ENCODE results near the gene LIME1. TPM values are rescaled to one million over a fixed set of nuclear protein-coding genes. Genes with fewer than 3 reads are reported as not detected.
A peak's percentile ranks its signal among the peaks of the same experiment; 100 is the strongest.

The LIME1 gene
- total RNA-seq, 2 experiments from 2014 or later = 7.3 to 10.2 TPM

DNA sequence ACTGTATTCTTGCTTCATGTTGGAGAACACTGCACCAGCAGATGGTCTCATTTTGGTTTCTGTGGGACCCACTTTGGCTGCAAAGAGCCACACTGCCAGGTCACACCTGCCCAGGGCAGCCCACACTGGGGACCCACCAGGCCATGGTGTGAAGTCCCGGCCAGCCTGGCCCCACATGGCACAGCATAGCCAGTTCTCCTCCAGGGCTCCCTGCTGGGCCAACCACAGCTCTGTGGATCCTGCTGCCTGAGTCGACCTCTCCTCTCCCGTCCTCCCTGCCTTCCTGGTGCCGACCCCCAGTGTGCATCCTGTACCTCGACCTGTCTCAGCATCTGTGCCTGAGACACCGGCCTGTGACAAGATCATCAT is 31.7 kb upstream of the LIME1 start:
- DNase-seq (no peak), ATAC-seq (no peak)
- Mint-ChIP-seq H3K27ac (peak overlapping the region; percentile 35), H3K27me3 (no peaks in the 10 kb centered on the region), H3K4me3 (no peak overlapping the region), H3K9me3 (ENCODE audit: low read depth) (no peaks in the 10 kb centered on the region), H3K36me3 (ENCODE audit: low read depth) (peaks cover 31% of the 10 kb centered on the region), H3K4me1 (peaks cover 27% of the 10 kb centered on the region)
- CTCF ChIA-PET = no interaction called here
- POLR2A ChIA-PET = no interaction called here
- intact Hi-C loops (cut with DNase I, micrococcal nuclease) = loop anchor here in 1 of 2 experiments (5.0 kb wide), 3 partner anchors 38 to 93 kb away; no protein-coding TSS in a partner anchor

DNA sequence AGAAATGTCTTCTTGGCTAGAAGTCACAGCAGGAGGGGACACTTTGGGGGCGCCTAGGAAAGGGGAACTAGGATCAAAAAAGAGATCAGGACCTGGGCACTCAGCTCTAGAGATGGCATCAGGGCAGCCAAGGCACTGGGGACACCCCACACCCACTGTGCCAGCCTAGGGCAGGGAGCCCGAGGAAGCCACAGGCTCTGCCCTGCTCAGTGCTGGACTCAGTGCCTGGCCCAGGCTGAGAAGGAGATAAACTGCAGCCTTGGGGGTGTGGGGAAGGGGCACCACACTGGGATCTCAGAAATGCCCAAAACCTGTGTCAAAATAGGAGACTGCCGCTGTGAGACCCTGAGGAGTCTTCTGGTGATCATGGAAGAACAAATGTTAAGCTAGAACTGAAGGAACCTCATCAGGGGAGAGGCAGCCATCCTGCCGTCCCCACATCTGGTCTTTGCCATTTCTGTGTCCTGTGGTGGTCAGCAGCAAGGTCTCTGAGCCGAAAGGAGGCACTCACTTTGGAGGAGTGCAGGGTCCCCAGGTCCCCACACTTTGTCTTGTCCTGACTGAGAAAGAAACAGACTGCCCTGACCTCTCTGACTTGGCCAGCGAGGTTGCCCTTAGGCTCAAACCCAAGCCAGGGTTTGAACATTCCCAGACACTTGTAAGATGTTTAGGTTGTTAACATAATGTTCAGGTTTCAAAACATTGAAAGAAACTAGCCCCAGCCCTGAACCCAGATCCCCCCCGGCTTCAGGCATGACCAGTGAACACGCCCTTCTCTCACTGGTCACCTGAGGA is 31.0 kb upstream of the LIME1 start:
- CTCF ChIA-PET = interaction anchor here (1.3 kb wide), 1 partner anchor 63 kb away, joined by 7 read pairs; no protein-coding TSS in a partner anchor

GRCh38 chr20:63706027-63706695 is 30.3 kb upstream of the LIME1 start:
- intact Hi-C loops (cut with DNase I, micrococcal nuclease) = loop anchor here (2.0 to 5.0 kb wide), 9 partner anchors 23 to 351 kb away; partner anchors contain the start of genes PRPF6 (in 1 of the 2), TPD52L2 (in 1 of the 2) and UCKL1 (in 1 of the 2)
- Mint-ChIP-seq H3K9me3 (ENCODE audit: low read depth) (no peaks in the 10 kb centered on the region), H3K27ac (peak overlapping the region; percentile 90), H3K27me3 (no peaks in the 10 kb centered on the region), H3K4me3 (peak overlapping the region; percentile 95), H3K36me3 (ENCODE audit: low read depth) (peaks cover 41% of the 10 kb centered on the region), H3K4me1 (peaks cover 35% of the 10 kb centered on the region)
- ATAC-seq (no peak), DNase-seq (no peak)
- CTCF ChIA-PET = interaction anchor here (0.8 to 2.9 kb wide), 4 partner anchors 21 to 156 kb away, joined by 3 to 14 read pairs (median 5); partner anchors contain the start of gene LIME1
- POLR2A ChIA-PET = no interaction called here

More for the DNA sequence above, 31.0 kb upstream of the LIME1 start:
- intact Hi-C loops (cut with DNase I, micrococcal nuclease) = loop anchor here (2.0 to 5.0 kb wide), 9 partner anchors 23 to 351 kb away; partner anchors contain the start of genes PRPF6 (in 1 of the 2), TPD52L2 (in 1 of the 2) and UCKL1 (in 1 of the 2)
- Mint-ChIP-seq H3K36me3 (ENCODE audit: low read depth) (peaks cover 34% of the 10 kb centered on the region), H3K4me3 (peak overlapping the region; percentile 32), H3K27me3 (no peaks in the 10 kb centered on the region), H3K4me1 (peaks cover 29% of the 10 kb centered on the region), H3K9me3 (ENCODE audit: low read depth) (no peaks in the 10 kb centered on the region), H3K27ac (peak overlapping the region; percentile 63)
- ATAC-seq = no peak
- no peak for DNase-seq
- POLR2A ChIA-PET = no interaction called here

GRCh38 chr20:63706852-63707557 is 29.5 kb upstream of the LIME1 start:
- ChIA-PET CTCF (interaction anchor here (0.5 to 2.9 kb wide), 18 partner anchors 9 to 1891 kb away, joined by 3 to 14 read pairs (median 3); partner anchors contain the start of genes LIME1, PTK6 and TPD52L2), POLR2A (interaction anchor here (1.0 to 1.7 kb wide), 4 partner anchors 10 to 331 kb away, joined by 3 to 10 read pairs (median 5); partner anchors contain the start of genes LIME1 and TPD52L2)
- no peaks in the 10 kb centered on the region for H3K9me3 Mint-ChIP-seq (ENCODE audit: low read depth)
- H3K4me3 Mint-ChIP-seq = peak overlapping the region; percentile 95
- no peaks in the 10 kb centered on the region for H3K27me3 Mint-ChIP-seq
- intact Hi-C loops (cut with DNase I, micrococcal nuclease) = loop anchor here (1.0 to 5.0 kb wide), 18 partner anchors 22 to 350 kb away; partner anchors contain the start of genes GMEB2 (in 1 of the 2), PRPF6 (in 1 of the 2), RTEL1 (in 1 of the 2) and TPD52L2 (in 1 of the 2)
- H3K36me3 Mint-ChIP-seq (ENCODE audit: low read depth) = peaks cover 50% of the 10 kb centered on the region
- peaks cover 39% of the 10 kb centered on the region for H3K4me1 Mint-ChIP-seq
- DNase-seq = peak; percentile 85
- H3K27ac Mint-ChIP-seq = peak overlapping the region; percentile 90
- peak; percentile 61 for ATAC-seq

DNA sequence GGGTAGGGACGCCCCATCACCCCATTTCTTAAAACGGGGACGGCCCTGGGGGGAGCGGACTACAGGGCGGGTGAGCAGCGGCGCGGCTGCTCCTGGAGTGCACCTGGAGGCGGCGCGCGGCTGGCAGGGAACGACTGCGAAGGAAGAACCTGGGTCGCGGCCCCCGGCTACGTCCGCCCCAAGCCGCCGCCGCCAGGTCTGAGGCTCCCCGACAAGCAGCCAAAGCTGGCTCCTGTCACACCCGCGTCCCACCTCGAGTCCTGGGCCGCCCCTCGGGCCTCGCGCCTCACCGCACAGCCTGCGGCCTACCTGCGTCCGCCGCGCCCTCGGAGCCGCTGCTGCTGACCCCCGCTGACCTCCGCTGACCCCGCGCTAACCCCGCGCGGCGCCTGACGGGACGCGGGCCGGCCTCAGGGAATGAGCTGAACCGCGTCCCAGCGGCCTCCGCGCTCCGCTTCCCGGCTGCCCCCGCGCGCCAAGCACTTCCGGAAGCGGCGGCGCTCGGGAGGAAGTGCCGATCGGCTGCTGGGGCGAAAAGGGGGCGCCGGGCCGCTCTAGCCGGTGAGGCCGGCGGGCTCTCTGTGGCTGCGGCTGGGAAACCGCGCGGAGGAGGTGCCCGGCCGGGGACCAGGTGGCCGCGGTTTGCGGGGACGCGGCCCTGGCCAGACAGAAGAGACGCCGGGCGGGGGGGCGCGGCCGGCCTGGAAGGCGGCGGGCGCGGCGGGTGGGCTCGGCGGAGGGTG is 28.7 kb upstream of the LIME1 start, which contains the start of the genes ARFRP1 and ZGPAT:
Gene ARFRP1, minus strand, starts transcription at position 419 of the 743 bp plus-strand sequence. CDS start 885 bp downstream, outside the sequence.
Gene ZGPAT, plus strand, starts transcription at position 482 of the 743 bp plus-strand sequence. CDS start 542 bp downstream, outside the sequence.
- Mint-ChIP-seq H3K4me1 (peaks cover 44% of the 10 kb centered on the region), H3K9me3 (ENCODE audit: low read depth) (peaks cover 3% of the 10 kb centered on the region), H3K4me3 (peak within 1 kb of the TSS; percentile 95), H3K27ac (peak within 1 kb of the TSS; percentile 90), H3K36me3 (ENCODE audit: low read depth) (peaks cover 57% of the 10 kb centered on the region), H3K27me3 (no peaks in the 10 kb centered on the region)
- DNase-seq (peak; percentile 94), ATAC-seq (peak; percentile 89)
- intact Hi-C loops (cut with DNase I, micrococcal nuclease) = loop anchor here (1.0 to 5.0 kb wide), 18 partner anchors 21 to 349 kb away; partner anchors contain the start of genes GMEB2 (in 1 of the 2), PRPF6 (in 1 of the 2), RTEL1 (in 1 of the 2) and TPD52L2 (in 1 of the 2)
- POLR2A ChIA-PET = interaction anchor here (0.6 to 1.7 kb wide), 6 partner anchors 11 to 331 kb away, joined by 3 to 10 read pairs (median 4); partner anchors contain the start of genes LIME1, RTEL1 and TPD52L2
- CTCF ChIA-PET = interaction anchor here (0.5 to 2.9 kb wide), 17 partner anchors 9 to 1892 kb away, joined by 3 to 14 read pairs (median 3); partner anchors contain the start of genes LIME1, PTK6 and TPD52L2

DNA sequence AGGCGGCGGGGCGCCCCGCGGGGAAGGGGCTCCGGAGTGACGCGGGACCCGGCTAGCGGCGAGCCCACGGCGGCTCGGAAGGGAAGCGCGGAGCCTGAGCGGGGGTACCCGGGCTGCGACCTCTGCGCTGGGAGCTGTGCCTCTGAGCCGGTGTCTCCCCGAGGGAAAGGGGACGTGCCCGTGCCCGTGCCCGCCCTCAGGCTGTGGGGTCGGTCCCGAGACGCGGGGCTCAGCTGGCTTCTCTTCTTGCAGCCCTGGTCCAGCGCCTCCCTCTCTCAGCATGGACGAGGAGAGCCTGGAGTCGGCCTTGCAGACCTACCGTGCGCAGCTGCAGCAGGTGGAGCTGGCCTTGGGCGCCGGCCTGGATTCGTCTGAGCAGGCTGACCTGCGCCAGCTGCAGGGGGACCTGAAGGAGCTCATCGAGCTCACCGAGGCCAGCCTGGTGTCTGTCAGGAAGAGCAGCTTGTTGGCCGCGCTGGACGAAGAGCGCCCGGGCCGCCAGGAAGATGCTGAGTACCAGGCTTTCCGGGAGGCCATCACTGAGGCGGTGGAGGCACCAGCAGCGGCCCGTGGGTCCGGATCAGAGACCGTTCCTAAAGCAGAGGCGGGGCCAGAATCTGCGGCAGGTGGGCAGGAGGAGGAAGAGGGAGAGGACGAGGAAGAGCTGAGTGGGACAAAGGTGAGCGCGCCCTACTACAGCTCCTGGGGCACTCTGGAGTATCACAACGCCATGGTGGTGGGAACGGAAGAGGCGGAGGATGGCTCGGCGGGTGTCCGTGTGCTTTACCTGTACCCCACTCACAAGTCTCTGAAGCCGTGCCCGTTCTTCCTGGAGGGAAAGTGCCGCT is 27.9 kb upstream of the LIME1 start:
- ATAC-seq (peak; percentile 1), DNase-seq (peak; percentile 33)
- intact Hi-C loops (cut with DNase I, micrococcal nuclease) = loop anchor here in 1 of 2 experiments (5.0 kb wide), 3 partner anchors 34 to 89 kb away; no protein-coding TSS in a partner anchor
- peaks cover 59% of the 10 kb centered on the region for H3K36me3 Mint-ChIP-seq (ENCODE audit: low read depth)
- CTCF ChIA-PET = interaction anchor here (0.6 to 2.9 kb wide), 10 partner anchors 13 to 171 kb away, joined by 3 to 14 read pairs (median 3); partner anchors contain the start of genes LIME1, PTK6 and TPD52L2
- peaks cover 44% of the 10 kb centered on the region for H3K4me1 Mint-ChIP-seq
- POLR2A ChIA-PET = interaction anchor here (0.6 to 1.7 kb wide), 5 partner anchors 28 to 330 kb away, joined by 3 to 10 read pairs (median 3); partner anchors contain the start of genes LIME1, RTEL1 and TPD52L2
- peak overlapping the region; percentile 95 for H3K4me3 Mint-ChIP-seq
- H3K9me3 Mint-ChIP-seq (ENCODE audit: low read depth) = peaks cover 3% of the 10 kb centered on the region
- peak overlapping the region; percentile 55 for H3K27ac Mint-ChIP-seq
- no peaks in the 10 kb centered on the region for H3K27me3 Mint-ChIP-seq

DNA sequence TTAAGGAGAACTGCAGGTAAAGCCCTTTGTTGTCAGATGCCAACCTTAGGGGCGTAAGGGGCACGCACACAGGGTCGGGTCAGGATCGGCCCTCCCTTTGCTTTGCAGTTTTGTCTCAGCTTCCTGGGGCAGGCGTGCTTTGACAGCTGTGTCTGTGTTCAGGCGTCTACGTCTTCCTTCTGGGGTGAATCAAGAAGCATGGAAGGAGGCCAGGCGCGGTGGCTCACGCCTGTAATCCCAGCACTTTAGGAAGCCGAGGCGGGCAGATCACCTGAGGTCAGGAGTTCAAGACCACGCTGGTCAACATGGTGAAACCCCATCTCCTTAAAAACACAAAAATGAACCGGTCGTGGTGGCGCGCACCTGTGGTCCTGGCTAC is 27.3 kb upstream of the LIME1 start:
- peaks cover 47% of the 10 kb centered on the region for H3K4me1 Mint-ChIP-seq
- ATAC-seq (no peak), DNase-seq (no peak)
- H3K36me3 Mint-ChIP-seq (ENCODE audit: low read depth) = peaks cover 63% of the 10 kb centered on the region
- peak overlapping the region; percentile 55 for H3K27ac Mint-ChIP-seq
- peak overlapping the region; percentile 95 for H3K4me3 Mint-ChIP-seq
- ChIA-PET CTCF (interaction anchor here (1.1 to 2.9 kb wide), 2 partner anchors 18 to 27 kb away, joined by 3 to 14 read pairs; partner anchors contain the start of gene LIME1), POLR2A (no interaction called here)
- intact Hi-C loops (cut with DNase I, micrococcal nuclease) = loop anchor here in 1 of 2 experiments (5.0 kb wide), 3 partner anchors 33 to 88 kb away; no protein-coding TSS in a partner anchor
- no peaks in the 10 kb centered on the region for H3K27me3 Mint-ChIP-seq
- H3K9me3 Mint-ChIP-seq (ENCODE audit: low read depth) = peaks cover 3% of the 10 kb centered on the region

- Mint-ChIP-seq H3K27ac (peak overlapping the region; percentile 49), H3K9me3 (ENCODE audit: low read depth) (peaks cover 5% of the 10 kb centered on the region), H3K4me3 (no peak overlapping the region), H3K27me3 (no peaks in the 10 kb centered on the region), H3K36me3 (ENCODE audit: low read depth) (peaks cover 67% of the 10 kb centered on the region), H3K4me1 (peaks cover 56% of the 10 kb centered on the region)
- ChIA-PET POLR2A (interaction anchor here (0.6 kb wide), 1 partner anchor 155 kb away, joined by 3 read pairs; no protein-coding TSS in a partner anchor), CTCF (interaction anchor here (0.5 to 1.2 kb wide), 3 partner anchors 78 to 904 kb away, joined by 3 to 4 read pairs (median 3); no protein-coding TSS in a partner anchor)
- DNase-seq (no peak), ATAC-seq (no peak)
- intact Hi-C loops (cut with DNase I, micrococcal nuclease) = no loop called here
Observed at GRCh38 chr20:63711085-63711645, 25.3 kb upstream of the LIME1 start.

GRCh38 chr20:63712191-63712590 is 24.3 kb upstream of the LIME1 start:
- ChIA-PET CTCF (interaction anchor here (0.7 to 1.2 kb wide), 3 partner anchors 12 to 195 kb away, joined by 3 to 4 read pairs (median 3); no protein-coding TSS in a partner anchor), POLR2A (no interaction called here)
- H3K9me3 Mint-ChIP-seq (ENCODE audit: low read depth) = peaks cover 5% of the 10 kb centered on the region
- peaks cover 56% of the 10 kb centered on the region for H3K4me1 Mint-ChIP-seq
- H3K36me3 Mint-ChIP-seq (ENCODE audit: low read depth) = peaks cover 68% of the 10 kb centered on the region
- no peak overlapping the region for H3K27ac Mint-ChIP-seq
- no peaks in the 10 kb centered on the region for H3K27me3 Mint-ChIP-seq
- ATAC-seq (no peak), DNase-seq (no peak)
- no peak overlapping the region for H3K4me3 Mint-ChIP-seq
- intact Hi-C loops (cut with DNase I, micrococcal nuclease) = no loop called here
